ENCODE data around the gene CLEC17A.

GRCh38 chr19:14553042-14553938 lies 29.6 kb upstream of the CLEC17A start:
- TF ChIP-seq CTCF (IDR thresholded peaks at IDR 0.05; ENCODE audit: poor library complexity) (no peak), EZH2phosphoT487 (IDR thresholded peaks at IDR 0.05; ENCODE audit: low read depth, severe bottlenecking, unreplicated experiment) (no peak), EZH2 (IDR thresholded peaks at IDR 0.05; ENCODE audit: borderline replicate concordance) (no peak)

Measured in hepatocyte (in vitro differentiated cells).